Ectodermal cell (in vitro differentiated cells): ENCODE measurements around the gene ZNF791.
"Not testable (repeated sequence)": the region's sequence is repeated elsewhere in the genome, so short reads cannot be mapped to it uniquely, and the experiment has no call there.

Experiments used
- H3K27ac ChIP-seq: 2 replicates; pipeline ENCODE4 v1.7.0; 2013; ENCODE audit warnings: mild to moderate bottlenecking, low read depth, low read length; ENCODE audit not compliant: insufficient read depth, poor library complexity, severe bottlenecking
- H3K27me3 ChIP-seq: 2 replicates; pipeline ENCODE4 v1.7.0; 2013; ENCODE audit warnings: mild to moderate bottlenecking, low read length; ENCODE audit not compliant: insufficient read depth, control insufficient read depth, poor library complexity, severe bottlenecking
- H3K36me3 ChIP-seq: one replicate; pipeline ENCODE4 v1.7.0; 2013; ENCODE audit warnings: low read length; ENCODE audit not compliant: control insufficient read depth, insufficient read depth
- H3K4me1 ChIP-seq: one replicate; pipeline ENCODE4 v1.7.0; 2013; ENCODE audit warnings: low read length; ENCODE audit not compliant: control insufficient read depth, insufficient read depth
- H3K4me3 ChIP-seq: 2 replicates; pipeline ENCODE4 v1.7.0; 2013; ENCODE audit warnings: low read depth, low read length, control low read depth; ENCODE audit not compliant: insufficient read depth
- H3K9me3 ChIP-seq: 2 replicates; pipeline ENCODE4 v1.7.0; 2013; ENCODE audit warnings: mild to moderate bottlenecking, low read length, moderate library complexity; ENCODE audit not compliant: control insufficient read depth
- WGBS, 2 experiments: methylation state at CpG; one replicate each; pipeline ENCODE4 v1.1.7; 2013; ENCODE audit warnings: missing lambda C conversion rate in 2 of 2; 5-methylcytosine and 5-hydroxymethylcytosine counted together

Gene ZNF791

GRCh38 chr19:12676384-12676792 is 65.7 kb downstream of the ZNF791 start:
- H3K9me3 ChIP-seq: no peaks in the 10 kb centered on the region
- H3K27me3 ChIP-seq: no peaks in the 10 kb centered on the region
- 28 to 38% methylated on average over 4 of the region's 4 CpGs for WGBS, 2 experiments
- no peaks in the 10 kb centered on the region for H3K4me1 ChIP-seq
- H3K4me3 ChIP-seq: no peak overlapping the region
- peaks cover 44% of the 10 kb centered on the region for H3K36me3 ChIP-seq
- H3K27ac ChIP-seq: no peak overlapping the region

- Histone ChIP-seq H3K9me3 (no peaks in the 10 kb centered on the region), H3K36me3 (peaks cover 44% of the 10 kb centered on the region), H3K27me3 (no peaks in the 10 kb centered on the region), H3K27ac (no peak overlapping the region), H3K4me1 (no peaks in the 10 kb centered on the region), H3K4me3 (no peak overlapping the region)
- WGBS, 2 experiments: 96% methylated on average over 12 of the region's 12 CpGs
Measured at GRCh38 chr19:12676928-12677327, 66.2 kb downstream of the ZNF791 start.

- not testable (repeated sequence) for H3K9me3 ChIP-seq, H3K4me3 ChIP-seq, H3K27ac ChIP-seq, H3K27me3 ChIP-seq, H3K4me1 ChIP-seq
- WGBS, 2 experiments: 90 to 94% methylated on average over 5 of the region's 5 CpGs
- peaks cover 44% of the 10 kb centered on the region for H3K36me3 ChIP-seq
Measured at GRCh38 chr19:12678039-12678438, 67.3 kb downstream of the ZNF791 start.

- H3K36me3 ChIP-seq: peaks cover 41% of the 10 kb centered on the region
- WGBS, 2 experiments: 97 to 99% methylated on average over 9 of the region's 9 CpGs
- H3K27me3 ChIP-seq: no peaks in the 10 kb centered on the region
- H3K27ac ChIP-seq: no peak overlapping the region
- no peak overlapping the region for H3K4me3 ChIP-seq
- no peaks in the 10 kb centered on the region for H3K4me1 ChIP-seq
- H3K9me3 ChIP-seq: no peaks in the 10 kb centered on the region
Measured at GRCh38 chr19:12680034-12680433, 69.3 kb downstream of the ZNF791 start.

- Histone ChIP-seq H3K27ac (peak within 1 kb of the TSS; percentile 98), H3K27me3 (no peaks in the 10 kb centered on the region), H3K4me3 (peak within 1 kb of the TSS; percentile 95), H3K9me3 (no peaks in the 10 kb centered on the region), H3K36me3 (peaks cover 28% of the 10 kb centered on the region), H3K4me1 (no peaks in the 10 kb centered on the region)
- WGBS, 2 experiments: 0% methylated on average over 68 of the region's 68 CpGs
Measured at GRCh38 chr19:12681074-12681987, 70.6 kb downstream of the ZNF791 start, which contains the start of gene DHPS. TSS of gene DHPS (minus strand) at chr19:12681880. CDS start at chr19:12681766, 114 bp downstream.
